Stimulated activated CD4-positive, alpha-beta T cell treated with anti-CD3 and anti-CD28 coated beads, Interleukin-12 subunit alpha, Interleukin-12 subunit beta, amount 100 ng/mL, for 4 hours (primary cell): ENCODE data around the gene CEP164.
"Not testable (repeated sequence)": the region's sequence is repeated elsewhere in the genome, so short reads cannot be mapped to it uniquely, and the experiment has no call there.

ENCODE experiments used
- DNase-seq: peaks from one replicate; pipeline ENCODE4 v3.0.0-alpha.2; 2020

Gene CEP164

GRCh38 chr11:117369534-117369933 lies 41.9 kb downstream of the CEP164 start:
- no peak for DNase-seq

GRCh38 chr11:117371453-117371852 lies 43.8 kb downstream of the CEP164 start:
- no peak for DNase-seq

- DNase-seq, result no peak
These were observed 46.8 kb downstream of the CEP164 start for GRCh38 chr11:117374316-117375055.

- no peak for DNase-seq
These were observed 48.3 kb downstream of the CEP164 start for GRCh38 chr11:117375960-117376359.

GRCh38 chr11:117376517-117376916 lies 48.9 kb downstream of the CEP164 start:
- no peak for DNase-seq

GRCh38 chr11:117378976-117379865 lies 51.6 kb downstream of the CEP164 start:
- DNase-seq, result no peak

GRCh38 chr11:117380676-117381075 lies 53.0 kb downstream of the CEP164 start:
- DNase-seq, result no peak

GRCh38 chr11:117381481-117382387 lies 54.1 kb downstream of the CEP164 start:
- DNase-seq, result no peak

GRCh38 chr11:117382746-117383145 lies 55.1 kb downstream of the CEP164 start:
- DNase-seq, result no peak

- DNase-seq, result no peak
These were observed 56.4 kb downstream of the CEP164 start for GRCh38 chr11:117384045-117384444.

GRCh38 chr11:117385471-117385870 lies 57.8 kb downstream of the CEP164 start:
- DNase-seq, result no peak

- no peak for DNase-seq
These were observed 58.3 kb downstream of the CEP164 start for GRCh38 chr11:117385906-117386305.

- no peak for DNase-seq
These were observed 60.5 kb downstream of the CEP164 start for GRCh38 chr11:117387992-117388755.

GRCh38 chr11:117390743-117391142 lies 63.1 kb downstream of the CEP164 start:
- DNase-seq, result no peak

- DNase-seq, result no peak
These were observed 63.5 kb downstream of the CEP164 start for GRCh38 chr11:117391181-117391580.

GRCh38 chr11:117392001-117392690 lies 64.5 kb downstream of the CEP164 start:
- DNase-seq, result no peak

GRCh38 chr11:117392979-117393378 lies 65.3 kb downstream of the CEP164 start:
- DNase-seq, result no peak

GRCh38 chr11:117394221-117394925 lies 66.7 kb downstream of the CEP164 start:
- DNase-seq, result no peak

- no peak for DNase-seq
These were observed 67.8 kb downstream of the CEP164 start for GRCh38 chr11:117395476-117395875.

- DNase-seq, result no peak
These were observed 69.3 kb downstream of the CEP164 start for GRCh38 chr11:117396970-117397369.

GRCh38 chr11:117398618-117399017 lies 71.0 kb downstream of the CEP164 start:
- not testable (repeated sequence) for DNase-seq
